Keratinocyte (primary cell): ENCODE measurements around the gene CLCN3.

Experiments used
- EZH2 ChIP-seq: IDR thresholded peaks from one replicate; pipeline ENCODE4 v1.6.1; 2012; ENCODE audit warnings: inconsistent platforms, mild to moderate bottlenecking, low read length, moderate library complexity
- TF ChIP-seq, protein P1 (sequence below), 3 experiments: IDR thresholded peaks in 1 of 3; conservative IDR thresholded peaks in 1 of 3; optimal IDR thresholded peaks in 1 of 3; 2 replicates in 2 of 3; 3 replicates in 1 of 3; pipeline versions ENCODE3 to v1.5.1; 2011; ENCODE audit warnings: low read length in 3 of 3, mild to moderate bottlenecking in 3 of 3, moderate library complexity in 2 of 3, control low read depth in 1 of 3, inconsistent platforms in 1 of 3; ENCODE audit not compliant: insufficient read depth in 2 of 3; ENCODE audit errors: extremely low read depth in 1 of 3

GRCh38 chr4:169658196-169658595 is 37.8 kb downstream of the CLCN3 start:
- TF ChIP-seq, protein P1, sequence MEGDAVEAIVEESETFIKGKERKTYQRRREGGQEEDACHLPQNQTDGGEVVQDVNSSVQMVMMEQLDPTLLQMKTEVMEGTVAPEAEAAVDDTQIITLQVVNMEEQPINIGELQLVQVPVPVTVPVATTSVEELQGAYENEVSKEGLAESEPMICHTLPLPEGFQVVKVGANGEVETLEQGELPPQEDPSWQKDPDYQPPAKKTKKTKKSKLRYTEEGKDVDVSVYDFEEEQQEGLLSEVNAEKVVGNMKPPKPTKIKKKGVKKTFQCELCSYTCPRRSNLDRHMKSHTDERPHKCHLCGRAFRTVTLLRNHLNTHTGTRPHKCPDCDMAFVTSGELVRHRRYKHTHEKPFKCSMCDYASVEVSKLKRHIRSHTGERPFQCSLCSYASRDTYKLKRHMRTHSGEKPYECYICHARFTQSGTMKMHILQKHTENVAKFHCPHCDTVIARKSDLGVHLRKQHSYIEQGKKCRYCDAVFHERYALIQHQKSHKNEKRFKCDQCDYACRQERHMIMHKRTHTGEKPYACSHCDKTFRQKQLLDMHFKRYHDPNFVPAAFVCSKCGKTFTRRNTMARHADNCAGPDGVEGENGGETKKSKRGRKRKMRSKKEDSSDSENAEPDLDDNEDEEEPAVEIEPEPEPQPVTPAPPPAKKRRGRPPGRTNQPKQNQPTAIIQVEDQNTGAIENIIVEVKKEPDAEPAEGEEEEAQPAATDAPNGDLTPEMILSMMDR (optimal IDR thresholded peaks at IDR 0.05 in 1 of 3, IDR thresholded peaks at IDR 0.05 in 1 of 3, conservative IDR thresholded peaks at IDR 0.05 in 1 of 3; ENCODE audit: extremely low read depth in 1 of 3, insufficient read depth in 2 of 3, low read length in 3 of 3) = no peak
- no peak for TF ChIP-seq EZH2
